ENCODE data around the gene CRTAC1.

DNA sequence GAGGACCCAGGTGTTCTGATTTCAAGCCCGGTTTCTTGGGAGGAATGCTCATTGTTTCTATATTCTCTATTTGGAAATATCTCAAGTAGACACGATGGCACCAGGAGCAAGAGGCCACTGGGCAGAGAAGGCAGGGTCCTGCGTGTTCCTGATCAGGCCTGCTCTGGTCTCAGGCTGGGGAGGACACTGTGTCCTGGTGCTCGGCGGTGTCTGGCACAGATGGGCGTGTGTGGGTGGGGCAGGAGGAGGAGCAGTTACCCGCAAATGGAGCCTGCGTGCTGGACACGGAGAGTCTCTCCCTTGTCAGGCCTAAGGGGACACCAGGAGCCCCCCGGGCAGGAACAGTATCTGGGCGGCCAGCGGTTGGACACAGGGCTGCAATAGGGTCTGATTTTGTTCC, 206.7 kb downstream of the CRTAC1 start:
- TF ChIP-seq, protein P1, sequence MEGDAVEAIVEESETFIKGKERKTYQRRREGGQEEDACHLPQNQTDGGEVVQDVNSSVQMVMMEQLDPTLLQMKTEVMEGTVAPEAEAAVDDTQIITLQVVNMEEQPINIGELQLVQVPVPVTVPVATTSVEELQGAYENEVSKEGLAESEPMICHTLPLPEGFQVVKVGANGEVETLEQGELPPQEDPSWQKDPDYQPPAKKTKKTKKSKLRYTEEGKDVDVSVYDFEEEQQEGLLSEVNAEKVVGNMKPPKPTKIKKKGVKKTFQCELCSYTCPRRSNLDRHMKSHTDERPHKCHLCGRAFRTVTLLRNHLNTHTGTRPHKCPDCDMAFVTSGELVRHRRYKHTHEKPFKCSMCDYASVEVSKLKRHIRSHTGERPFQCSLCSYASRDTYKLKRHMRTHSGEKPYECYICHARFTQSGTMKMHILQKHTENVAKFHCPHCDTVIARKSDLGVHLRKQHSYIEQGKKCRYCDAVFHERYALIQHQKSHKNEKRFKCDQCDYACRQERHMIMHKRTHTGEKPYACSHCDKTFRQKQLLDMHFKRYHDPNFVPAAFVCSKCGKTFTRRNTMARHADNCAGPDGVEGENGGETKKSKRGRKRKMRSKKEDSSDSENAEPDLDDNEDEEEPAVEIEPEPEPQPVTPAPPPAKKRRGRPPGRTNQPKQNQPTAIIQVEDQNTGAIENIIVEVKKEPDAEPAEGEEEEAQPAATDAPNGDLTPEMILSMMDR (IDR thresholded peaks at IDR 0.05 in 2 of 3, conservative IDR thresholded peaks at IDR 0.05 in 1 of 3; ENCODE audit: borderline replicate concordance in 1 of 3, insufficient read depth in 1 of 3, low read depth in 2 of 3, low read length in 2 of 3), result no peak
- TF ChIP-seq, protein P2, sequence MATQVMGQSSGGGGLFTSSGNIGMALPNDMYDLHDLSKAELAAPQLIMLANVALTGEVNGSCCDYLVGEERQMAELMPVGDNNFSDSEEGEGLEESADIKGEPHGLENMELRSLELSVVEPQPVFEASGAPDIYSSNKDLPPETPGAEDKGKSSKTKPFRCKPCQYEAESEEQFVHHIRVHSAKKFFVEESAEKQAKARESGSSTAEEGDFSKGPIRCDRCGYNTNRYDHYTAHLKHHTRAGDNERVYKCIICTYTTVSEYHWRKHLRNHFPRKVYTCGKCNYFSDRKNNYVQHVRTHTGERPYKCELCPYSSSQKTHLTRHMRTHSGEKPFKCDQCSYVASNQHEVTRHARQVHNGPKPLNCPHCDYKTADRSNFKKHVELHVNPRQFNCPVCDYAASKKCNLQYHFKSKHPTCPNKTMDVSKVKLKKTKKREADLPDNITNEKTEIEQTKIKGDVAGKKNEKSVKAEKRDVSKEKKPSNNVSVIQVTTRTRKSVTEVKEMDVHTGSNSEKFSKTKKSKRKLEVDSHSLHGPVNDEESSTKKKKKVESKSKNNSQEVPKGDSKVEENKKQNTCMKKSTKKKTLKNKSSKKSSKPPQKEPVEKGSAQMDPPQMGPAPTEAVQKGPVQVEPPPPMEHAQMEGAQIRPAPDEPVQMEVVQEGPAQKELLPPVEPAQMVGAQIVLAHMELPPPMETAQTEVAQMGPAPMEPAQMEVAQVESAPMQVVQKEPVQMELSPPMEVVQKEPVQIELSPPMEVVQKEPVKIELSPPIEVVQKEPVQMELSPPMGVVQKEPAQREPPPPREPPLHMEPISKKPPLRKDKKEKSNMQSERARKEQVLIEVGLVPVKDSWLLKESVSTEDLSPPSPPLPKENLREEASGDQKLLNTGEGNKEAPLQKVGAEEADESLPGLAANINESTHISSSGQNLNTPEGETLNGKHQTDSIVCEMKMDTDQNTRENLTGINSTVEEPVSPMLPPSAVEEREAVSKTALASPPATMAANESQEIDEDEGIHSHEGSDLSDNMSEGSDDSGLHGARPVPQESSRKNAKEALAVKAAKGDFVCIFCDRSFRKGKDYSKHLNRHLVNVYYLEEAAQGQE (IDR thresholded peaks at IDR 0.05; ENCODE audit: low read depth), result no peak
- TF ChIP-seq EGR1 (IDR thresholded peaks at IDR 0.05; ENCODE audit: low read depth) (no peak), CEBPB (IDR thresholded peaks at IDR 0.05; ENCODE audit: low read depth) (no peak), POLR2A (IDR thresholded peaks at IDR 0.05; ENCODE audit: borderline replicate concordance, extremely low read depth, insufficient read depth, insufficient read length) (no peak), POLR2AphosphoS5 (IDR thresholded peaks at IDR 0.05; ENCODE audit: low read depth, low read length) (no peak), EZH2phosphoT487 (IDR thresholded peaks at IDR 0.05; ENCODE audit: borderline replicate concordance) (no peak), JUND (IDR thresholded peaks at IDR 0.05) (no peak), EZH2 (IDR thresholded peaks at IDR 0.05) (no peak)
- TF ChIP-seq, protein P3, sequence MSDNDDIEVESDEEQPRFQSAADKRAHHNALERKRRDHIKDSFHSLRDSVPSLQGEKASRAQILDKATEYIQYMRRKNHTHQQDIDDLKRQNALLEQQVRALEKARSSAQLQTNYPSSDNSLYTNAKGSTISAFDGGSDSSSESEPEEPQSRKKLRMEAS (IDR thresholded peaks at IDR 0.05), result no peak

Data from HCT116 (cell line).